Vagina (tissue), 2 donors: ENCODE measurements around the gene ARVCF.

Experiments used
- CTCF ChIP-seq, 3 experiments: fragments of 450-650 bp in 2 of 3; fragments of 200-600 bp in 1 of 3; sonication (generic) in 1 of 3; IDR thresholded peaks; one replicate each; pipeline ENCODE4 v1.5.1; 2017 to 2019; ENCODE audit warnings: antibody characterized with exemption in 3 of 3, mild to moderate bottlenecking in 2 of 3, moderate library complexity in 2 of 3
- POLR2A ChIP-seq, 2 donors: fragments of 450-650 bp; IDR thresholded peaks; one replicate each; pipeline ENCODE4 v1.6.1; 2017; ENCODE audit warnings: antibody characterized with exemption in 2 of 2, mild to moderate bottlenecking in 2 of 2, moderate library complexity in 2 of 2

GRCh38 chr22:20064545-20065262, 48.1 kb upstream of the ARVCF start:
- TF ChIP-seq CTCF (IDR thresholded peaks at IDR 0.05) (no peak), POLR2A (IDR thresholded peaks at IDR 0.05) (no peak)
